ENCODE data around the gene EFHC2. TPM values are rescaled to one million over a fixed set of nuclear protein-coding genes. Genes with fewer than 3 reads are reported as not detected.

EFHC2 gene
- polyA plus RNA-seq, 1 donor from 2014 or later: 0.22 TPM

GRCh38 chrX:44130189-44130588 is 213.3 kb downstream of the EFHC2 start:
- Histone ChIP-seq H3K79me2 (replicated peaks; ENCODE audit: insufficient read depth, low read length) (no peaks in the 10 kb centered on the region), H3K36me3 (ENCODE audit: insufficient read depth, low read length) (no peaks in the 10 kb centered on the region), H4K20me1 (ENCODE audit: insufficient read depth) (no peaks in the 10 kb centered on the region), H3K4me3 (ENCODE audit: low read length) (no peak overlapping the region), H3F3A (ENCODE audit: insufficient read depth, low read length, poor library complexity, severe bottlenecking) (no peaks in the 10 kb centered on the region), H3K4me2 (ENCODE audit: low read length) (no peak overlapping the region), H3K27me3 (ENCODE audit: insufficient read depth, low read depth, low read length) (no peaks in the 10 kb centered on the region), H3K9me2 (ENCODE audit: insufficient read depth, low read length) (no peaks in the 10 kb centered on the region), H2AFZ (ENCODE audit: low read depth, low read length) (no peak overlapping the region), H3K9ac (ENCODE audit: low read length) (no peak overlapping the region), H3K9me3 (ENCODE audit: low read length) (no peaks in the 10 kb centered on the region), H3K27ac (ENCODE audit: low read length) (no peak overlapping the region)
- no peak for TF ChIP-seq POLR2AphosphoS5 (IDR thresholded peaks at IDR 0.05)
- no peak for TF ChIP-seq TAF1 (IDR thresholded peaks at IDR 0.05; ENCODE audit: low read depth)
- TF ChIP-seq RAD21 (conservative IDR thresholded peaks at IDR 0.05): no peak
- no peak for TF ChIP-seq CTCF (IDR thresholded peaks at IDR 0.05; ENCODE audit: poor library complexity, severe bottlenecking)

GRCh38 chrX:44113337-44113736 is 230.1 kb downstream of the EFHC2 start:
- Histone ChIP-seq H3K36me3 (ENCODE audit: insufficient read depth, low read length) (no peaks in the 10 kb centered on the region), H2AFZ (ENCODE audit: low read depth, low read length) (no peak overlapping the region), H3K27ac (ENCODE audit: low read length) (no peak overlapping the region)

More at GRCh38 chrX:44113337-44113736, 230.1 kb downstream of the EFHC2 start:
- H3K4me3 ChIP-seq (ENCODE audit: low read length): no peak overlapping the region
- H3K79me2 ChIP-seq (replicated peaks; ENCODE audit: insufficient read depth, low read length): no peaks in the 10 kb centered on the region
- no peak overlapping the region for H3K9ac ChIP-seq (ENCODE audit: low read length)
- H3F3A ChIP-seq (ENCODE audit: insufficient read depth, low read length, poor library complexity, severe bottlenecking): no peaks in the 10 kb centered on the region
- H4K20me1 ChIP-seq (ENCODE audit: insufficient read depth): no peaks in the 10 kb centered on the region
- H3K27me3 ChIP-seq (ENCODE audit: insufficient read depth, low read depth, low read length): no peaks in the 10 kb centered on the region
- H3K4me2 ChIP-seq (ENCODE audit: low read length): no peak overlapping the region
- no peaks in the 10 kb centered on the region for H3K9me3 ChIP-seq (ENCODE audit: low read length)
- H3K9me2 ChIP-seq (ENCODE audit: insufficient read depth, low read length): no peaks in the 10 kb centered on the region
- TF ChIP-seq CTCF (IDR thresholded peaks at IDR 0.05; ENCODE audit: poor library complexity, severe bottlenecking): no peak
- TF ChIP-seq REST (IDR thresholded peaks at IDR 0.05; ENCODE audit: borderline replicate concordance): no peak
- no peak for TF ChIP-seq EZH2 (IDR thresholded peaks at IDR 0.05; ENCODE audit: borderline replicate concordance, insufficient read depth, low read length, poor library complexity, severe bottlenecking)
- no peak for TF ChIP-seq TAF1 (IDR thresholded peaks at IDR 0.05; ENCODE audit: low read depth)
- TF ChIP-seq RAD21 (conservative IDR thresholded peaks at IDR 0.05): no peak
- TF ChIP-seq POLR2AphosphoS5 (IDR thresholded peaks at IDR 0.05): no peak
- no peak for TF ChIP-seq EP300 (conservative IDR thresholded peaks at IDR 0.05; ENCODE audit: poor library complexity, severe bottlenecking)
- no peak for TF ChIP-seq MXI1 (conservative IDR thresholded peaks at IDR 0.05; ENCODE audit: poor library complexity, severe bottlenecking)
- no peak for TF ChIP-seq SMC3 (conservative IDR thresholded peaks at IDR 0.05; ENCODE audit: poor library complexity)
